Measurements from ENCODE around the gene PGAM2.
"Not testable (repeated sequence)": the region's sequence is repeated elsewhere in the genome, so short reads cannot be mapped to it uniquely, and the experiment has no call there.

DNA sequence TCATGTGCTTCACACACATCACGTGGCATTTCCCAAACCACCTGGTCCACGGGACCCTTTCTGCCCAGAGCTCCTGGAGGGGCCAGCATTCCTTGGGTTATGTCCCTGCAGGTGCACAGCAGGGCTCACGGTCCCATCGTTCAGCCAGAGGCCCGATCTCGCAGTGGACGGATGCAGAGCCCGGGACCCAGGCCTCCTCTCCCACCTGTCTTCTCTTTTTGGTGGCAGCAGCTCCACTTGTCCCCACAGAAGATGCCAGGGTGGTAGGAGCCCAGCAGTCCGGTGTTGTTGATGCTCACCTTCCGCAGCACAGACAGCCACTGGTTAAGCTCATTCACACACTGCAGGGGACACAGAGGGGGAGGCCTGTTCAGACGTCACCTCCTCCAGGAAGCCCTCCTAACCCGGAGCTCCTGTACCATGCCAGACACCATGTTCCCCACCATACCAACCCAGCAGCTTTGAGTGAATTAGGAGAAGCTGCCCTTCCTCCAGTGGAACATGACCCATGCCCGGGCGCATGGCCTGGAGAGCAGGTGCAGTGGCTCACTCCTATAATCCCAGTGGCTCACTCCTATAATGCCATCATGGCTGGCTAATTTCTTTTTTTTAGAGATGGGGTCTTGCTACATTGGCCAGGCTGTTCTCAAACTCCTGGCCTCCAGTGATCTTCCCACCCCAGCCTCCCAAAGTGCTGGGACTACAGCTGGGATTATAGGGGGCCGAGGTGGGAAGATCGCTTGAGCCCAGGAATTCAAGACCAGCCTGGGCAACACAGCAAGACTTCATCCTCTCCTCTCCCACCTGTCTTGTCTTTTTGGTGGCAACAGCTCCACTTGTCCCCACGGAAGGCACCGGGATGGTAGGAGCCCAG lies 31.2 kb downstream of the PGAM2 start:
- TF ChIP-seq KLF12 (CRISPR knock-in tag; IDR thresholded peaks at IDR 0.05; ENCODE audit: borderline replicate concordance); ZNF629 (CRISPR knock-in tag; conservative IDR thresholded peaks at IDR 0.05); KAT2B (IDR thresholded peaks at IDR 0.05; ENCODE audit: borderline replicate concordance, low read depth, low read length); POLR2AphosphoS5 (IDR thresholded peaks at IDR 0.05; ENCODE audit: low read depth, low read length); DR1 (CRISPR knock-in tag; IDR thresholded peaks at IDR 0.05); ZBTB8A (CRISPR knock-in tag; IDR thresholded peaks at IDR 0.05; ENCODE audit: borderline replicate concordance, low read depth): not testable (repeated sequence)
- TF ChIP-seq, protein P1, sequence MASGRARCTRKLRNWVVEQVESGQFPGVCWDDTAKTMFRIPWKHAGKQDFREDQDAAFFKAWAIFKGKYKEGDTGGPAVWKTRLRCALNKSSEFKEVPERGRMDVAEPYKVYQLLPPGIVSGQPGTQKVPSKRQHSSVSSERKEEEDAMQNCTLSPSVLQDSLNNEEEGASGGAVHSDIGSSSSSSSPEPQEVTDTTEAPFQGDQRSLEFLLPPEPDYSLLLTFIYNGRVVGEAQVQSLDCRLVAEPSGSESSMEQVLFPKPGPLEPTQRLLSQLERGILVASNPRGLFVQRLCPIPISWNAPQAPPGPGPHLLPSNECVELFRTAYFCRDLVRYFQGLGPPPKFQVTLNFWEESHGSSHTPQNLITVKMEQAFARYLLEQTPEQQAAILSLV (CRISPR knock-in tag; IDR thresholded peaks at IDR 0.05; ENCODE audit: borderline replicate concordance) = not testable (repeated sequence)
- TF ChIP-seq, protein P2, sequence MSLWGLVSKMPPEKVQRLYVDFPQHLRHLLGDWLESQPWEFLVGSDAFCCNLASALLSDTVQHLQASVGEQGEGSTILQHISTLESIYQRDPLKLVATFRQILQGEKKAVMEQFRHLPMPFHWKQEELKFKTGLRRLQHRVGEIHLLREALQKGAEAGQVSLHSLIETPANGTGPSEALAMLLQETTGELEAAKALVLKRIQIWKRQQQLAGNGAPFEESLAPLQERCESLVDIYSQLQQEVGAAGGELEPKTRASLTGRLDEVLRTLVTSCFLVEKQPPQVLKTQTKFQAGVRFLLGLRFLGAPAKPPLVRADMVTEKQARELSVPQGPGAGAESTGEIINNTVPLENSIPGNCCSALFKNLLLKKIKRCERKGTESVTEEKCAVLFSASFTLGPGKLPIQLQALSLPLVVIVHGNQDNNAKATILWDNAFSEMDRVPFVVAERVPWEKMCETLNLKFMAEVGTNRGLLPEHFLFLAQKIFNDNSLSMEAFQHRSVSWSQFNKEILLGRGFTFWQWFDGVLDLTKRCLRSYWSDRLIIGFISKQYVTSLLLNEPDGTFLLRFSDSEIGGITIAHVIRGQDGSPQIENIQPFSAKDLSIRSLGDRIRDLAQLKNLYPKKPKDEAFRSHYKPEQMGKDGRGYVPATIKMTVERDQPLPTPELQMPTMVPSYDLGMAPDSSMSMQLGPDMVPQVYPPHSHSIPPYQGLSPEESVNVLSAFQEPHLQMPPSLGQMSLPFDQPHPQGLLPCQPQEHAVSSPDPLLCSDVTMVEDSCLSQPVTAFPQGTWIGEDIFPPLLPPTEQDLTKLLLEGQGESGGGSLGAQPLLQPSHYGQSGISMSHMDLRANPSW (CRISPR knock-in tag; IDR thresholded peaks at IDR 0.05; ENCODE audit: borderline replicate concordance) = not testable (repeated sequence)
- TF ChIP-seq, protein P3, sequence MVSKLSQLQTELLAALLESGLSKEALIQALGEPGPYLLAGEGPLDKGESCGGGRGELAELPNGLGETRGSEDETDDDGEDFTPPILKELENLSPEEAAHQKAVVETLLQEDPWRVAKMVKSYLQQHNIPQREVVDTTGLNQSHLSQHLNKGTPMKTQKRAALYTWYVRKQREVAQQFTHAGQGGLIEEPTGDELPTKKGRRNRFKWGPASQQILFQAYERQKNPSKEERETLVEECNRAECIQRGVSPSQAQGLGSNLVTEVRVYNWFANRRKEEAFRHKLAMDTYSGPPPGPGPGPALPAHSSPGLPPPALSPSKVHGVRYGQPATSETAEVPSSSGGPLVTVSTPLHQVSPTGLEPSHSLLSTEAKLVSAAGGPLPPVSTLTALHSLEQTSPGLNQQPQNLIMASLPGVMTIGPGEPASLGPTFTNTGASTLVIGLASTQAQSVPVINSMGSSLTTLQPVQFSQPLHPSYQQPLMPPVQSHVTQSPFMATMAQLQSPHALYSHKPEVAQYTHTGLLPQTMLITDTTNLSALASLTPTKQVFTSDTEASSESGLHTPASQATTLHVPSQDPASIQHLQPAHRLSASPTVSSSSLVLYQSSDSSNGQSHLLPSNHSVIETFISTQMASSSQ (IDR thresholded peaks at IDR 0.05; ENCODE audit: low read depth) = not testable (repeated sequence)
- TF ChIP-seq, protein P3 (CRISPR knock-in tag; IDR thresholded peaks at IDR 0.05; ENCODE audit: borderline replicate concordance) = not testable (repeated sequence)
- TF ChIP-seq, protein P4, sequence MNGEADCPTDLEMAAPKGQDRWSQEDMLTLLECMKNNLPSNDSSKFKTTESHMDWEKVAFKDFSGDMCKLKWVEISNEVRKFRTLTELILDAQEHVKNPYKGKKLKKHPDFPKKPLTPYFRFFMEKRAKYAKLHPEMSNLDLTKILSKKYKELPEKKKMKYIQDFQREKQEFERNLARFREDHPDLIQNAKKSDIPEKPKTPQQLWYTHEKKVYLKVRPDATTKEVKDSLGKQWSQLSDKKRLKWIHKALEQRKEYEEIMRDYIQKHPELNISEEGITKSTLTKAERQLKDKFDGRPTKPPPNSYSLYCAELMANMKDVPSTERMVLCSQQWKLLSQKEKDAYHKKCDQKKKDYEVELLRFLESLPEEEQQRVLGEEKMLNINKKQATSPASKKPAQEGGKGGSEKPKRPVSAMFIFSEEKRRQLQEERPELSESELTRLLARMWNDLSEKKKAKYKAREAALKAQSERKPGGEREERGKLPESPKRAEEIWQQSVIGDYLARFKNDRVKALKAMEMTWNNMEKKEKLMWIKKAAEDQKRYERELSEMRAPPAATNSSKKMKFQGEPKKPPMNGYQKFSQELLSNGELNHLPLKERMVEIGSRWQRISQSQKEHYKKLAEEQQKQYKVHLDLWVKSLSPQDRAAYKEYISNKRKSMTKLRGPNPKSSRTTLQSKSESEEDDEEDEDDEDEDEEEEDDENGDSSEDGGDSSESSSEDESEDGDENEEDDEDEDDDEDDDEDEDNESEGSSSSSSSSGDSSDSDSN (CRISPR knock-in tag; IDR thresholded peaks at IDR 0.05) = not testable (repeated sequence)
- TF ChIP-seq, protein P5, sequence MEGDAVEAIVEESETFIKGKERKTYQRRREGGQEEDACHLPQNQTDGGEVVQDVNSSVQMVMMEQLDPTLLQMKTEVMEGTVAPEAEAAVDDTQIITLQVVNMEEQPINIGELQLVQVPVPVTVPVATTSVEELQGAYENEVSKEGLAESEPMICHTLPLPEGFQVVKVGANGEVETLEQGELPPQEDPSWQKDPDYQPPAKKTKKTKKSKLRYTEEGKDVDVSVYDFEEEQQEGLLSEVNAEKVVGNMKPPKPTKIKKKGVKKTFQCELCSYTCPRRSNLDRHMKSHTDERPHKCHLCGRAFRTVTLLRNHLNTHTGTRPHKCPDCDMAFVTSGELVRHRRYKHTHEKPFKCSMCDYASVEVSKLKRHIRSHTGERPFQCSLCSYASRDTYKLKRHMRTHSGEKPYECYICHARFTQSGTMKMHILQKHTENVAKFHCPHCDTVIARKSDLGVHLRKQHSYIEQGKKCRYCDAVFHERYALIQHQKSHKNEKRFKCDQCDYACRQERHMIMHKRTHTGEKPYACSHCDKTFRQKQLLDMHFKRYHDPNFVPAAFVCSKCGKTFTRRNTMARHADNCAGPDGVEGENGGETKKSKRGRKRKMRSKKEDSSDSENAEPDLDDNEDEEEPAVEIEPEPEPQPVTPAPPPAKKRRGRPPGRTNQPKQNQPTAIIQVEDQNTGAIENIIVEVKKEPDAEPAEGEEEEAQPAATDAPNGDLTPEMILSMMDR (CRISPR knock-in tag; IDR thresholded peaks at IDR 0.05) = not testable (repeated sequence)

All from HepG2 (cell line).